Measurements from ENCODE around the gene TREML4.

Gene TREML4

DNA sequence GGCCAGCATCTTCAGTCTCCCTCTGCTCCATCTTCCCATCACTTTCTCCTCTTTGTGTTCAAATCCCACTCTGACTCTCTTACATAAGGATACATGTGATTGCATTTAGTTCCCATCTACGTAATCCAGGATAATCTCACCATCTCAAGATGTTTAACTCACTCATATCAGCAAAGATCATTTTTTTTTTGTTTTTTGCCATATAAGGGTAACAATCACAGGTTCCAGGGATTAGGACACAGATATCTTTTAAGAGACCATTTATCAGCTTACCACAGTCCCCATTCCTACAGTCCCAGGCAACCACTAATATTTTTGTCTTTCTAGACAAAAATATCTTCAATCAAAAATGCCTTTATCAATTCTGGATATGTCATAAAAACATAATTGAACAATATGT lies 24.0 kb upstream of the TREML4 start:
- TF ChIP-seq, protein P1, sequence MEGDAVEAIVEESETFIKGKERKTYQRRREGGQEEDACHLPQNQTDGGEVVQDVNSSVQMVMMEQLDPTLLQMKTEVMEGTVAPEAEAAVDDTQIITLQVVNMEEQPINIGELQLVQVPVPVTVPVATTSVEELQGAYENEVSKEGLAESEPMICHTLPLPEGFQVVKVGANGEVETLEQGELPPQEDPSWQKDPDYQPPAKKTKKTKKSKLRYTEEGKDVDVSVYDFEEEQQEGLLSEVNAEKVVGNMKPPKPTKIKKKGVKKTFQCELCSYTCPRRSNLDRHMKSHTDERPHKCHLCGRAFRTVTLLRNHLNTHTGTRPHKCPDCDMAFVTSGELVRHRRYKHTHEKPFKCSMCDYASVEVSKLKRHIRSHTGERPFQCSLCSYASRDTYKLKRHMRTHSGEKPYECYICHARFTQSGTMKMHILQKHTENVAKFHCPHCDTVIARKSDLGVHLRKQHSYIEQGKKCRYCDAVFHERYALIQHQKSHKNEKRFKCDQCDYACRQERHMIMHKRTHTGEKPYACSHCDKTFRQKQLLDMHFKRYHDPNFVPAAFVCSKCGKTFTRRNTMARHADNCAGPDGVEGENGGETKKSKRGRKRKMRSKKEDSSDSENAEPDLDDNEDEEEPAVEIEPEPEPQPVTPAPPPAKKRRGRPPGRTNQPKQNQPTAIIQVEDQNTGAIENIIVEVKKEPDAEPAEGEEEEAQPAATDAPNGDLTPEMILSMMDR (IDR thresholded peaks at IDR 0.05; ENCODE audit: extremely low read depth, missing control alignments) = no peak
- no peak for DNase-seq (ENCODE audit: low spot score)

DNA sequence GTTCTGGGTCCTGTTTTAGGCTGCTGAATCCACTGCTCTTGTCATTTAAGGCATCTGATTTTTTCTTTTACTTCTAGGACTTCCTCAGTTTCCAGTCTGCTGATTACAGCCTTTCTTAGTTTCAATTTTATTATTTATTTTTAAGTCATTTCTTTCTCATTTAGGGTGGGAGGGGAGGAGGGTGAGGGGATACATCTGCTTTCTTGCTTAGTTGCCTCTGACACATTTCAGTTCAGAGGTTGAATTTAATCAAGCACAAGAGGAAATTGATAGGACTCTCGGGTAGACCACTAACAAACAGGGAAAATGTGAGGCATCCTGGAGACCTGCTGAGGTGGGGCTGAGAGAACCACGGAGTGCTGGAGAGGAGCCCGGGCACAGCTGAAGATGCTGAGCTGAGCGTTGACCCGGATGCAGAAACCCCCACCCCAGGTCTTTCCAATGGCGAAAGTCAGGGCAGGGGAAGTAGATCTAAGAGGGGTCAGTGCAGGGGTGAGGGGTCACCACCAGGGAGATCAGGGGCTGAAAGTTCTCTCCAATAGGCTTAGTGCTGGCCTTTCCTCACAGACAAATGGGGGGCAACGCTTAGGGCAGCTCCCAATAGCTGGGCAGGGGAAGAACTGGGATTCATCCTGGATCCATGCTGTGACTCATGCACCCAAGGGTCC lies 19.6 kb upstream of the TREML4 start:
- DNase-seq (ENCODE audit: low spot score) = no peak

DNA sequence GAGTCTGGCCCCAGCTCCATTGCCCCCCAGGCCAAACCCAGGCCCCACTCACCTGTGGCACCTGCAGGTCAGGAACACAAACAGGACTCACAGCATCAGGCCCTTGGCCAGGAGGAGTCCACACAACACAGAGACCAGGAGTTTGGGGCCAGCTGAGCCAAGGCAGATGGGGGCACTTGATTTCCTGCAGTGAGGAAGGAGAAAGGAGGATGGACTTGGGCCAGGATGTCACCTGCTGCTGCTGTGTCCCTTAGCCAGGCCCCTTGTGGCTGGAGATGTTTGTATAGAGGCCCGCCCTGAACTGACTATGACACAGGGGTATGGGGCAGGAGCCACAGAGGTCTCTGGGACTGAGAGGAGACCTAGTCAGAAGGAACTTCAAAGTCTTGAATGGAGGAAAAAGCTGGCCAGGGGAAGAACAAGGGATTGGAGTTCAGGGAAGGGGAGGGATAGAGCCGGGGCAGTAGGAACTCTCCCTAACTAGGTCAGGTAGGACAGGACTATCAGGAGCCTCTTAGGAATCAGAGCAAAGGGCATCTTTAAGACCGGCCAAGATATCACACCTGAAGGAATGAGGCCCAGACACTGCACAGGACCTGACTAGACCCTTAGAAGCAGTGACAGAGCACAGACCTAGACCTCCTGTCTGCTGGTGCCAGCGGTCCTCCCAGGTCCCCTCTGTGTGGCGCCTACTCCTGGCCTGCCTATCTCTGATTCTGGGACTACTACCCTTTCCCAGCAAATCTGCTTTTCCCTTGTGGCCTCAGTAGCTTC lies 18.4 kb upstream of the TREML4 start:
- TF ChIP-seq, protein P1 (IDR thresholded peaks at IDR 0.05; ENCODE audit: extremely low read depth, missing control alignments) = no peak
- no peak for DNase-seq (ENCODE audit: low spot score)

More for the DNA sequence above, 19.6 kb upstream of the TREML4 start:
- TF ChIP-seq, protein P1 (IDR thresholded peaks at IDR 0.05; ENCODE audit: extremely low read depth, missing control alignments) = no peak

DNA sequence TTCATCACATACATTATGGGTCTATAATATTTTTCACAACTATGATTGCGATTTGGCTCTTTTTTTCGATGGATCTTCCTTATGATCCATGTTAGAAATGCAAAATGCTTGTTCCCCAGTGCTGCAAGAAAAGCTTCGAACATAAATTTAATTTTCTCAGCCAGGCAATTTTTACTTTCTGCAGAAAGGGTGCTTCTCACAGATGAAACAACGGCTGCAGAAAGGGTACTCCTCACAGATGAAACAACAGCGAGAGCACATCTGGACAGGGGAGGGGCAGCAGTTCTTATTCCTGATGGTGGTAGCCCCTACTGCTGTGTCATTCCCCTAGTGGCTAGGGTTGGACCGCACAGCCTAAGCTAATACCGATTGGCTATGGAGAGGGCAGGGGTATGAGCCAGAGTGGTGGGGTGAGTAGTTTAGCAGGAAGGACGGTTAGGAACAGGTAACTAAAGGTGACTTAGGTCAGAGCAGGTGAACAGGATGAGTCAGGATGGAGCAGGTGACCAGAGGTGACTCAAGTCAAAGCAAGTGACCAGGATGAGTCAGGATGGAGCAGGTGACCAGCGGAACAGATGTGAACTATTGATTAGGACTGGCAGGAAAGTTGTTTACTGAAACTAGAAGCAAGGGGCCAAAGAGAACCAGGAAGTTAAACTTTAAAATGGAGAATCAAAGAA lies 13.4 kb upstream of the TREML4 start:
- DNase-seq (ENCODE audit: low spot score) = no peak
- TF ChIP-seq, protein P1 (IDR thresholded peaks at IDR 0.05; ENCODE audit: extremely low read depth, missing control alignments) = no peak

DNA sequence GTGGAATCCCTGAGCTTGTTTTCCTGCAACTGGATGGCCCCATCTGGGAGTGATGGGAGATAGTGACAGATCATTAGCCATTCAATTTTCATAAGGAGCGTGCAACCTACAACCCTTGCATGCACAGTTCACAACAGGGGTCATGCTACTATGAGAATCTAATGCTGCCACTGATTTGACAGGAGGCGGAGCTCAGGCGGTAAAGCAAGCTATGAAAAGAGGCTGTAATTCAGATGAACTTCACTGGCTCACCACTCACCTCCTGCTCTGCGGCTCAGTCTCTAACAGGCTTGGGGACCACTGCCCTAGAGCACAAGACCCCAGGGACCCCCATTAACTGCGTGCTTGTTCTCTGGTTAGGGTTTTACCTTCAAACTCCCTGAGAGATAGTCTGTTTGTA lies 12.4 kb upstream of the TREML4 start:
- DNase-seq (ENCODE audit: low spot score) = no peak

DNA sequence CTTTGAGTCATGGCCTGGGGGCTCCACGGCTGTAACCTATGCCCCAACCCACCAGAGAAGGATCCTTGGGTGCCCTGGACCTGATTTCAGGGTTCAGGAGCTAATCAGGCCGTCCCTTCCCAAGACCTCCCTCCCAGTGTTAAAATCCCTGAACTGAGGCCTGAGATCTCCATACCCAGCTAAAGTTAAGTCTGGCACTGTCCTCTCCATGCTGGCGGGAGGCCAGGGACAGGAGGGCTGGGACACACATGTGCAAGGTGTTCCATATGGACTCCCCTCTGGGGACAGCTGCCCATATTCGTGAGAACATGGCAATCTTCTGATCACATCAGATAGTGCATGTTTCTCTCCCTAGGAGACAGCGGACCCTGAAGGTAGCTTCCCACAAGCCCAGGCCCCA lies 11.5 kb upstream of the TREML4 start:
- DNase-seq (ENCODE audit: low spot score) = no peak

More for the DNA sequence above, 12.4 kb upstream of the TREML4 start:
- TF ChIP-seq, protein P1 (IDR thresholded peaks at IDR 0.05; ENCODE audit: extremely low read depth, missing control alignments) = no peak

More for the DNA sequence above, 11.5 kb upstream of the TREML4 start:
- TF ChIP-seq, protein P1 (IDR thresholded peaks at IDR 0.05; ENCODE audit: extremely low read depth, missing control alignments) = no peak

Measured in GM20000 (cell line).